ENCODE measurements around the gene SUPT3H. TPM values are rescaled to one million over a fixed set of nuclear protein-coding genes. Genes with fewer than 3 reads are reported as not detected.

SUPT3H gene
- total RNA-seq, 1 experiment from 2014 or later: 10.3 TPM

DNA sequence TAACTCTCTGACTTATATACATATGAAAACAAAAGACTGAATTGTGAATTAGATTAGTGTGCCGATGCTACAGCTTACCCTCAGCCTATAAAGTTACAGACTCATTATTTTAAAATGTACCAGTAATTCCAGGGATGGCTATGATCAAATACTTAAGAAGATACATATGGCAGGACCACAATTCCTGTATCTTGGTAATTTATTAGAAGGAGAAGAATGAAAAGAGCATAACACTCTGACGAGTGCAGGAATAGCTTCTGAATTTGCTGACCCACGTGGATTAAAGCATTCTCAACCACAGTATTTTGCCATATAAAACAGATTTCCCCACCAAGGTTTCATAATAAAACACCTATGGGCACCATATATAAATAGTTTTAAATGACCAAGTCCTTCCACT, 418.1 kb downstream of the SUPT3H start:
- H3K36me3 Mint-ChIP-seq (ENCODE audit: insufficient read depth, unreplicated experiment): no peaks in the 10 kb centered on the region

DNA sequence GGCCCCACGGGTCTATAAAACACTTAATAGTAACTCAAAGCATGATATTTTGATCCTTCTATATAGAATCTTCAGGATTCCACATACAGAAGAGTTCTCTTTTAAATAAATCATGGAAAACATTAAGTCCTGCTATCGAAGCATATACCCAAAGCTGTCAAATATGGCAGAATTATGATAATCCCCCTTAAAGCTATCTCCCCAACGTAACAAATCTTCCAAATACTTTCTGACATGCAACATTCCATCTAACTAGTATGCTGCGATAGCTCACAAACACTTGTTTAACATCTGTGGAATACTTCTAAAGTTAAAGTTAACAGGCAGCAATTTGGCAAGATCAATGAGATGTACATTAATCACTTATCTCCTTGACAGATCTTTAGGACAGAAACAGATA, 420.6 kb downstream of the SUPT3H start:
- no peak for DNase-seq
- H3K27me3 Mint-ChIP-seq (ENCODE audit: unreplicated experiment): no peaks in the 10 kb centered on the region
- no peak overlapping the region for H3K4me3 Mint-ChIP-seq (ENCODE audit: low read depth, unreplicated experiment)
- H3K27ac Mint-ChIP-seq (ENCODE audit: unreplicated experiment): no peak overlapping the region
- intact Hi-C loops (cut with micrococcal nuclease; ENCODE audit: unreplicated experiment): no loop called here
- CTCF ChIA-PET: no interaction called here
- no TSS peak for BruUV-seq (replicated peaks)
- no peaks in the 10 kb centered on the region for H3K36me3 Mint-ChIP-seq (ENCODE audit: insufficient read depth, unreplicated experiment)
- H3K4me1 Mint-ChIP-seq (ENCODE audit: low read depth, unreplicated experiment): peaks cover 8% of the 10 kb centered on the region
- H3K9me3 Mint-ChIP-seq (ENCODE audit: low read depth, unreplicated experiment): no peaks in the 10 kb centered on the region
- TF ChIP-seq, protein P1, sequence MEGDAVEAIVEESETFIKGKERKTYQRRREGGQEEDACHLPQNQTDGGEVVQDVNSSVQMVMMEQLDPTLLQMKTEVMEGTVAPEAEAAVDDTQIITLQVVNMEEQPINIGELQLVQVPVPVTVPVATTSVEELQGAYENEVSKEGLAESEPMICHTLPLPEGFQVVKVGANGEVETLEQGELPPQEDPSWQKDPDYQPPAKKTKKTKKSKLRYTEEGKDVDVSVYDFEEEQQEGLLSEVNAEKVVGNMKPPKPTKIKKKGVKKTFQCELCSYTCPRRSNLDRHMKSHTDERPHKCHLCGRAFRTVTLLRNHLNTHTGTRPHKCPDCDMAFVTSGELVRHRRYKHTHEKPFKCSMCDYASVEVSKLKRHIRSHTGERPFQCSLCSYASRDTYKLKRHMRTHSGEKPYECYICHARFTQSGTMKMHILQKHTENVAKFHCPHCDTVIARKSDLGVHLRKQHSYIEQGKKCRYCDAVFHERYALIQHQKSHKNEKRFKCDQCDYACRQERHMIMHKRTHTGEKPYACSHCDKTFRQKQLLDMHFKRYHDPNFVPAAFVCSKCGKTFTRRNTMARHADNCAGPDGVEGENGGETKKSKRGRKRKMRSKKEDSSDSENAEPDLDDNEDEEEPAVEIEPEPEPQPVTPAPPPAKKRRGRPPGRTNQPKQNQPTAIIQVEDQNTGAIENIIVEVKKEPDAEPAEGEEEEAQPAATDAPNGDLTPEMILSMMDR (IDR thresholded peaks at IDR 0.05; ENCODE audit: unreplicated experiment): no peak

More for the DNA sequence above, 418.1 kb downstream of the SUPT3H start:
- CTCF ChIA-PET: no interaction called here
- no TSS peak for BruUV-seq (replicated peaks)
- H3K27ac Mint-ChIP-seq (ENCODE audit: unreplicated experiment): no peak overlapping the region
- DNase-seq: no peak
- H3K4me1 Mint-ChIP-seq (ENCODE audit: low read depth, unreplicated experiment): peaks cover 8% of the 10 kb centered on the region
- TF ChIP-seq, protein P1 (IDR thresholded peaks at IDR 0.05; ENCODE audit: unreplicated experiment): no peak
- H3K27me3 Mint-ChIP-seq (ENCODE audit: unreplicated experiment): no peaks in the 10 kb centered on the region
- intact Hi-C loops (cut with micrococcal nuclease; ENCODE audit: unreplicated experiment): no loop called here
- no peak overlapping the region for H3K4me3 Mint-ChIP-seq (ENCODE audit: low read depth, unreplicated experiment)
- H3K9me3 Mint-ChIP-seq (ENCODE audit: low read depth, unreplicated experiment): no peaks in the 10 kb centered on the region

GRCh38 chr6:44956396-44956795, 421.3 kb downstream of the SUPT3H start:
- TF ChIP-seq, protein P1 (IDR thresholded peaks at IDR 0.05; ENCODE audit: unreplicated experiment): no peak
- Mint-ChIP-seq H3K27ac (ENCODE audit: unreplicated experiment) (no peak overlapping the region), H3K4me1 (ENCODE audit: low read depth, unreplicated experiment) (peaks cover 8% of the 10 kb centered on the region), H3K27me3 (ENCODE audit: unreplicated experiment) (no peaks in the 10 kb centered on the region), H3K4me3 (ENCODE audit: low read depth, unreplicated experiment) (no peak overlapping the region), H3K36me3 (ENCODE audit: insufficient read depth, unreplicated experiment) (no peaks in the 10 kb centered on the region), H3K9me3 (ENCODE audit: low read depth, unreplicated experiment) (no peaks in the 10 kb centered on the region)
- BruUV-seq (replicated peaks): no TSS peak
- CTCF ChIA-PET: interaction anchor here (0.6 kb wide), 1 partner anchor 8 kb away, joined by 5 read pairs; no protein-coding TSS in a partner anchor
- intact Hi-C loops (cut with micrococcal nuclease; ENCODE audit: unreplicated experiment): no loop called here
- no peak for DNase-seq

- no TSS peak for BruUV-seq (replicated peaks)
- H3K36me3 Mint-ChIP-seq (ENCODE audit: insufficient read depth, unreplicated experiment): no peaks in the 10 kb centered on the region
- DNase-seq: no peak
- H3K4me1 Mint-ChIP-seq (ENCODE audit: low read depth, unreplicated experiment): no peaks in the 10 kb centered on the region
- no peaks in the 10 kb centered on the region for H3K27me3 Mint-ChIP-seq (ENCODE audit: unreplicated experiment)
- no peak overlapping the region for H3K4me3 Mint-ChIP-seq (ENCODE audit: low read depth, unreplicated experiment)
- H3K27ac Mint-ChIP-seq (ENCODE audit: unreplicated experiment): no peak overlapping the region
- no peaks in the 10 kb centered on the region for H3K9me3 Mint-ChIP-seq (ENCODE audit: low read depth, unreplicated experiment)
- TF ChIP-seq, protein P1 (IDR thresholded peaks at IDR 0.05; ENCODE audit: unreplicated experiment): no peak
- CTCF ChIA-PET: interaction anchor here (0.5 to 1.2 kb wide), 2 partner anchors 26 to 309 kb away, joined by 3 to 7 read pairs; no protein-coding TSS in a partner anchor
- intact Hi-C loops (cut with micrococcal nuclease; ENCODE audit: unreplicated experiment): no loop called here
Observed at GRCh38 chr6:44955145-44955544, 422.6 kb downstream of the SUPT3H start.

Data from Calu3 (cell line).